GM23338 (cell line): ENCODE measurements around the gene KLK12. TPM values are rescaled to one million over a fixed set of nuclear protein-coding genes. Genes with fewer than 3 reads are reported as not detected.

Source experiments
- ATAC-seq: fragments of 200-7000 bp; cut with Tn5 transposase; 3 replicates; pipeline ENCODE4 v1.9.1; 2020
- DNase-seq: peaks from one replicate; pipeline ENCODE4 v3.0.0-alpha.2; 2015; ENCODE audit warnings: low spot score
- H2AFZ ChIP-seq: fragments of 200-600 bp; sonication (generic); 2 replicates; pipeline ENCODE4 v1.8.0; 2016; ENCODE audit warnings: antibody characterized with exemption, mild to moderate bottlenecking, moderate library complexity
- H3F3A ChIP-seq: fragments of 200-600 bp; sonication (generic); replicated peaks from 2 replicates; pipeline ENCODE4 v1.8.0; 2017; ENCODE audit warnings: antibody characterized with exemption, mixed run types, low read depth
- H3K27ac ChIP-seq: fragments of 200-600 bp; sonication (generic); 2 replicates; pipeline ENCODE4 v1.6.1; 2016; ENCODE audit warnings: low read depth
- H3K27me3 ChIP-seq: fragments of 200-600 bp; sonication (generic); 2 replicates; pipeline ENCODE4 v1.8.0; 2016; ENCODE audit warnings: mild to moderate bottlenecking, mixed run types, moderate library complexity; ENCODE audit not compliant: insufficient read depth
- H3K36me3 ChIP-seq: fragments of 200-600 bp; sonication (generic); 2 replicates; pipeline ENCODE4 v1.8.0; 2016; ENCODE audit warnings: mild to moderate bottlenecking; ENCODE audit not compliant: insufficient read depth
- H3K4me1 ChIP-seq: fragments of 200-600 bp; sonication (generic); 2 replicates; pipeline ENCODE4 v1.8.0; 2016; ENCODE audit warnings: mild to moderate bottlenecking, moderate library complexity; ENCODE audit not compliant: insufficient read depth
- H3K4me2 ChIP-seq: fragments of 200-600 bp; sonication (generic); 2 replicates; pipeline ENCODE4 v1.7.1; 2017; ENCODE audit warnings: mixed run types
- H3K4me3 ChIP-seq: fragments of 200-600 bp; sonication (generic); 2 replicates; pipeline ENCODE4 v1.6.1; 2016; ENCODE audit warnings: mixed run types
- H3K79me2 ChIP-seq: fragments of 200-600 bp; sonication (generic); replicated peaks from 2 replicates; pipeline ENCODE4 v1.8.0; 2017; ENCODE audit warnings: mild to moderate bottlenecking; ENCODE audit not compliant: insufficient read depth
- H3K9me2 ChIP-seq: fragments of 200-600 bp; sonication (generic); 2 replicates; pipeline ENCODE4 v1.8.0; 2017; ENCODE audit not compliant: insufficient read depth
- H4K20me1 ChIP-seq: fragments of 200-600 bp; sonication (generic); replicated peaks from 2 replicates; pipeline ENCODE4 v1.8.0; 2017; ENCODE audit warnings: mild to moderate bottlenecking; ENCODE audit not compliant: insufficient read depth
- H3K27ac Mint-ChIP-seq: 2 replicates; pipeline ENCODE4 v1.8.0; 2020; ENCODE audit warnings: inconsistent platforms, mild to moderate bottlenecking, moderate library complexity, mixed read lengths
- H3K27me3 Mint-ChIP-seq: 3 replicates; pipeline ENCODE4 v1.8.0; 2022; ENCODE audit warnings: low read depth, mild to moderate bottlenecking, moderate library complexity, mixed read lengths, inconsistent platforms; ENCODE audit not compliant: insufficient read depth, poor library complexity
- H3K36me3 Mint-ChIP-seq: 3 replicates; pipeline ENCODE4 v1.8.0; 2021; ENCODE audit warnings: low read depth, mild to moderate bottlenecking, inconsistent platforms, moderate library complexity, mixed read lengths
- H3K4me1 Mint-ChIP-seq: 3 replicates; pipeline ENCODE4 v1.8.0; 2020; ENCODE audit warnings: mild to moderate bottlenecking, inconsistent platforms, mixed read lengths
- H3K4me3 Mint-ChIP-seq: 3 replicates; pipeline ENCODE4 v1.8.0; 2021; ENCODE audit warnings: moderate library complexity, mild to moderate bottlenecking, inconsistent platforms, mixed read lengths
- H3K9me3 Mint-ChIP-seq: 3 replicates; pipeline ENCODE4 v1.8.0; 2020; ENCODE audit warnings: moderate library complexity, mild to moderate bottlenecking, inconsistent platforms, mixed read lengths
- EZH2 ChIP-seq: fragments of 200-600 bp; sonication (generic); IDR thresholded peaks from one replicate; pipeline ENCODE4 v1.8.0; 2017; ENCODE audit warnings: antibody characterized with exemption, mild to moderate bottlenecking, low read depth; ENCODE audit not compliant: unreplicated experiment
- EZH2phosphoT487 ChIP-seq: fragments of 200-600 bp; sonication (generic); IDR thresholded peaks from one replicate; pipeline ENCODE4 v1.8.1; 2018; ENCODE audit warnings: antibody characterized with exemption; ENCODE audit not compliant: unreplicated experiment
- JUNB ChIP-seq: IDR thresholded peaks from one replicate; pipeline ENCODE4 v1.6.1; 2016; ENCODE audit warnings: antibody characterized with exemption; ENCODE audit not compliant: unreplicated experiment
- NANOG ChIP-seq: IDR thresholded peaks from 2 replicates; pipeline ENCODE4 v1.6.1; 2016; ENCODE audit warnings: antibody characterized with exemption, borderline replicate concordance
- STAT1 ChIP-seq: IDR thresholded peaks from one replicate; pipeline ENCODE4 v1.6.1; 2016; ENCODE audit warnings: antibody characterized with exemption; ENCODE audit not compliant: unreplicated experiment
- ZNF114 ChIP-seq: fragments of 250-450 bp; sonication (Bioruptor Pico); IDR thresholded peaks from 2 replicates; pipeline ENCODE4 v1.5.0; 2020; ENCODE audit warnings: mild to moderate bottlenecking, moderate library complexity
- ZNF331 ChIP-seq: fragments of 250-450 bp; sonication (Bioruptor Pico); IDR thresholded peaks from 2 replicates; pipeline ENCODE4 v1.5.0; 2020; ENCODE audit warnings: low read depth, mild to moderate bottlenecking, moderate library complexity
- polyA plus RNA-seq: library from polyadenylated mRNA; unstranded; fragments of >200 nt; fragmentation: Nextera tagmentation; extraction: Ambion mirVana; gene quantifications from 2 replicates; pipeline ENCODE4 v1.2.1, GENCODE V29; 2016
- total RNA-seq: library from RNA; depleted of rRNA; stranded (reverse); fragments of >200 nt; shearing (Covaris generic); gene quantifications from 2 replicates; pipeline ENCODE4 v1.2.3, GENCODE V29; 2014
- TF ChIP-seq, protein P1 (sequence below): fragments of 250-450 bp; sonication (Bioruptor Pico); IDR thresholded peaks from 2 replicates; pipeline ENCODE4 v1.5.0; 2020; ENCODE audit warnings: mild to moderate bottlenecking, moderate library complexity
- TF ChIP-seq, protein P2 (sequence below), 2 experiments: fragments of 200-600 bp in 1 of 2; sonication (generic) in 1 of 2; conservative IDR thresholded peaks; 2 replicates each; pipeline versions ENCODE4 v1.5.1 to v1.6.1; 2016 to 2017; ENCODE audit warnings: antibody characterized with exemption in 2 of 2, low read depth in 2 of 2, mild to moderate bottlenecking in 2 of 2, moderate library complexity in 1 of 2

Gene KLK12
- total and polyA plus RNA-seq, 2 experiments from 2014 or later: not detected

DNA sequence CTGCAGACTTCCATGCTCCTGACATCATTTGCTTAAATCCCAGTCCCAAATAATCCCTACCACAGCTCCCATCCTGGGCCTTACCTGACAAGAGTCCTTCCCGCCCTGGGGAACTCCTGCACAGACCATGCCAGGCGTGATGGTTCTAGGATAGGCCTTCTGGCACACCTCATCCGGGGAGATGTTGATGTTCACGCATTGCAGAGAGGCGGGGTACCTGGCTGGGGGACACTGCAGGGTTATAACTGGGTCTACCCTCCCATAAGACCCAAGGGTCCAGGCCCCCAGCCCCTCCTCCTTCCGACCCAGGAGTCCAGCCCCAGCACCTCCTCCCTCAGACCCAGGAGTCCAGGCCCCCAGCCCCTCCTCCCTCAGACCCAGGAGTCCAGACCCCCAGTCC lies 43.9 kb upstream of the KLK12 start (continued):
- TF ChIP-seq, protein P1, sequence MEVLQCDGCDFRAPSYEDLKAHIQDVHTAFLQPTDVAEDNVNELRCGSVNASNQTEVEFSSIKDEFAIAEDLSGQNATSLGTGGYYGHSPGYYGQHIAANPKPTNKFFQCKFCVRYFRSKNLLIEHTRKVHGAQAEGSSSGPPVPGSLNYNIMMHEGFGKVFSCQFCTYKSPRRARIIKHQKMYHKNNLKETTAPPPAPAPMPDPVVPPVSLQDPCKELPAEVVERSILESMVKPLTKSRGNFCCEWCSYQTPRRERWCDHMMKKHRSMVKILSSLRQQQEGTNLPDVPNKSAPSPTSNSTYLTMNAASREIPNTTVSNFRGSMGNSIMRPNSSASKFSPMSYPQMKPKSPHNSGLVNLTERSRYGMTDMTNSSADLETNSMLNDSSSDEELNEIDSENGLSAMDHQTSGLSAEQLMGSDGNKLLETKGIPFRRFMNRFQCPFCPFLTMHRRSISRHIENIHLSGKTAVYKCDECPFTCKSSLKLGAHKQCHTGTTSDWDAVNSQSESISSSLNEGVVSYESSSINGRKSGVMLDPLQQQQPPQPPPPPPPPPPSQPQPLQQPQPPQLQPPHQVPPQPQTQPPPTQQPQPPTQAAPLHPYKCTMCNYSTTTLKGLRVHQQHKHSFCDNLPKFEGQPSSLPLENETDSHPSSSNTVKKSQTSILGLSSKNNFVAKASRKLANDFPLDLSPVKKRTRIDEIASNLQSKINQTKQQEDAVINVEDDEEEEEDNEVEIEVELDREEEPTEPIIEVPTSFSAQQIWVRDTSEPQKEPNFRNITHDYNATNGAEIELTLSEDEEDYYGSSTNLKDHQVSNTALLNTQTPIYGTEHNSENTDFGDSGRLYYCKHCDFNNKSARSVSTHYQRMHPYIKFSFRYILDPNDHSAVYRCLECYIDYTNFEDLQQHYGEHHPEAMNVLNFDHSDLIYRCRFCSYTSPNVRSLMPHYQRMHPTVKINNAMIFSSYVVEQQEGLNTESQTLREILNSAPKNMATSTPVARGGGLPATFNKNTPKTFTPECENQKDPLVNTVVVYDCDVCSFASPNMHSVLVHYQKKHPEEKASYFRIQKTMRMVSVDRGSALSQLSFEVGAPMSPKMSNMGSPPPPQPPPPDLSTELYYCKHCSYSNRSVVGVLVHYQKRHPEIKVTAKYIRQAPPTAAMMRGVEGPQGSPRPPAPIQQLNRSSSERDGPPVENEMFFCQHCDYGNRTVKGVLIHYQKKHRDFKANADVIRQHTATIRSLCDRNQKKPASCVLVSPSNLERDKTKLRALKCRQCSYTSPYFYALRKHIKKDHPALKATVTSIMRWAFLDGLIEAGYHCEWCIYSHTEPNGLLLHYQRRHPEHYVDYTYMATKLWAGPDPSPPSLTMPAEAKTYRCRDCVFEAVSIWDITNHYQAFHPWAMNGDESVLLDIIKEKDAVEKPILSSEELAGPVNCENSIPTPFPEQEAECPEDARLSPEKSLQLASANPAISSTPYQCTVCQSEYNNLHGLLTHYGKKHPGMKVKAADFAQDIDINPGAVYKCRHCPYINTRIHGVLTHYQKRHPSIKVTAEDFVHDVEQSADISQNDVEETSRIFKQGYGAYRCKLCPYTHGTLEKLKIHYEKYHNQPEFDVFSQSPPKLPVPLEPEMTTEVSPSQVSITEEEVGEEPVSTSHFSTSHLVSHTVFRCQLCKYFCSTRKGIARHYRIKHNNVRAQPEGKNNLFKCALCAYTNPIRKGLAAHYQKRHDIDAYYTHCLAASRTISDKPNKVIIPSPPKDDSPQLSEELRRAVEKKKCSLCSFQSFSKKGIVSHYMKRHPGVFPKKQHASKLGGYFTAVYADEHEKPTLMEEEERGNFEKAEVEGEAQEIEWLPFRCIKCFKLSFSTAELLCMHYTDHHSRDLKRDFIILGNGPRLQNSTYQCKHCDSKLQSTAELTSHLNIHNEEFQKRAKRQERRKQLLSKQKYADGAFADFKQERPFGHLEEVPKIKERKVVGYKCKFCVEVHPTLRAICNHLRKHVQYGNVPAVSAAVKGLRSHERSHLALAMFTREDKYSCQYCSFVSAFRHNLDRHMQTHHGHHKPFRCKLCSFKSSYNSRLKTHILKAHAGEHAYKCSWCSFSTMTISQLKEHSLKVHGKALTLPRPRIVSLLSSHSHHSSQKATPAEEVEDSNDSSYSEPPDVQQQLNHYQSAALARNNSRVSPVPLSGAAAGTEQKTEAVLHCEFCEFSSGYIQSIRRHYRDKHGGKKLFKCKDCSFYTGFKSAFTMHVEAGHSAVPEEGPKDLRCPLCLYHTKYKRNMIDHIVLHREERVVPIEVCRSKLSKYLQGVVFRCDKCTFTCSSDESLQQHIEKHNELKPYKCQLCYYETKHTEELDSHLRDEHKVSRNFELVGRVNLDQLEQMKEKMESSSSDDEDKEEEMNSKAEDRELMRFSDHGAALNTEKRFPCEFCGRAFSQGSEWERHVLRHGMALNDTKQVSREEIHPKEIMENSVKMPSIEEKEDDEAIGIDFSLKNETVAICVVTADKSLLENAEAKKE (CRISPR knock-in tag): no peak

DNA sequence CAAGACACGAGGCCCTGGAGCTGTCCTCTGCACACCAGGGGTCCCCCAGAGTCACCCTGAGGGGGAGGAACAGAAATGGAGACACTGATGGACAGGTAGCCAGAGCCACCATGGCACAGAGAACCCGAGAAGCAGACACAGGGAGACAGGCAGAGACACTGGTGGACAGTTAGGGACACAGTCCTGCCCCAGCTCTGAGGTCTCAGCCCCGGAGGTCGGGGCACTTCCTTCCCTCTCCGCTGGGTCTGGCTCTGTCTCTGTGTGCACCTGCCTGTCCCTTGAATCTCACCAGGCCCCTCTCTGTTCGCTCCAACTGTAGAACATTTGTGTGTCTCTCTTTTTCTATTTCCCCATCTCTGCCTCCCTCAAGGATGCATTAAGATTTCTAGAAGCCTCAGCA lies 43.3 kb upstream of the KLK12 start:
- Histone ChIP-seq H3K9me2 (no peaks in the 10 kb centered on the region), H4K20me1 (no peaks in the 10 kb centered on the region), H3K4me3 (no peak overlapping the region), H3K4me1 (peaks cover 6% of the 10 kb centered on the region; the same call in 1 of the 2 replicates), H3K27ac (no peak overlapping the region), H3K36me3 (no peaks in the 10 kb centered on the region), H3K27me3 (no peaks in the 10 kb centered on the region), H2AFZ (no peak overlapping the region), H3F3A (no peaks in the 10 kb centered on the region), H3K79me2 (no peaks in the 10 kb centered on the region), H3K4me2 (no peak overlapping the region)
- DNase-seq (no peak), ATAC-seq (no peak; the same call in 2 of the 3 replicates)
- peaks cover 15% of the 10 kb centered on the region for H3K4me1 Mint-ChIP-seq
- H3K9me3 Mint-ChIP-seq: peaks cover 13% of the 10 kb centered on the region; the same call in 2 of the 3 replicates
- H3K27ac Mint-ChIP-seq: no peak overlapping the region
- no peak overlapping the region for H3K4me3 Mint-ChIP-seq
- H3K27me3 Mint-ChIP-seq: peaks cover 15% of the 10 kb centered on the region
- H3K36me3 Mint-ChIP-seq: no peaks in the 10 kb centered on the region
- no peak for TF ChIP-seq EZH2
- no peak for TF ChIP-seq EZH2phosphoT487
- no peak for TF ChIP-seq ZNF114
- TF ChIP-seq NANOG: no peak
- TF ChIP-seq JUNB: no peak
- TF ChIP-seq, protein P2, sequence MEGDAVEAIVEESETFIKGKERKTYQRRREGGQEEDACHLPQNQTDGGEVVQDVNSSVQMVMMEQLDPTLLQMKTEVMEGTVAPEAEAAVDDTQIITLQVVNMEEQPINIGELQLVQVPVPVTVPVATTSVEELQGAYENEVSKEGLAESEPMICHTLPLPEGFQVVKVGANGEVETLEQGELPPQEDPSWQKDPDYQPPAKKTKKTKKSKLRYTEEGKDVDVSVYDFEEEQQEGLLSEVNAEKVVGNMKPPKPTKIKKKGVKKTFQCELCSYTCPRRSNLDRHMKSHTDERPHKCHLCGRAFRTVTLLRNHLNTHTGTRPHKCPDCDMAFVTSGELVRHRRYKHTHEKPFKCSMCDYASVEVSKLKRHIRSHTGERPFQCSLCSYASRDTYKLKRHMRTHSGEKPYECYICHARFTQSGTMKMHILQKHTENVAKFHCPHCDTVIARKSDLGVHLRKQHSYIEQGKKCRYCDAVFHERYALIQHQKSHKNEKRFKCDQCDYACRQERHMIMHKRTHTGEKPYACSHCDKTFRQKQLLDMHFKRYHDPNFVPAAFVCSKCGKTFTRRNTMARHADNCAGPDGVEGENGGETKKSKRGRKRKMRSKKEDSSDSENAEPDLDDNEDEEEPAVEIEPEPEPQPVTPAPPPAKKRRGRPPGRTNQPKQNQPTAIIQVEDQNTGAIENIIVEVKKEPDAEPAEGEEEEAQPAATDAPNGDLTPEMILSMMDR (conservative IDR thresholded peaks at IDR 0.05; ENCODE audit: low read depth in 2 of 2): no peak
- no peak for TF ChIP-seq ZNF331 (CRISPR knock-in tag)
- no peak for TF ChIP-seq STAT1
